IMR-90 (cell line): Measurements from ENCODE around the gene SEC16A. TPM values are rescaled to one million over a fixed set of nuclear protein-coding genes. Genes with fewer than 3 reads are reported as not detected.

Source experiments
- ATAC-seq: fragments of 200-7000 bp; cut with Tn5 transposase; 2 replicates; pipeline ENCODE4 v1.9.1; 2020; ENCODE audit warnings: low read depth, mild to moderate bottlenecking, moderate library complexity
- BruUV-seq: library from RNA; stranded (reverse); fragments of 400-500 nt; replicated peaks from 2 replicates; lab custom pipeline; 2021; lab: Mats Ljungman, UMichigan
- CTCF ChIA-PET: fragments of 300-600 bp; formaldehyde crosslinking; extraction: SDS; loops from one replicate; lab custom pipeline; 2021; ENCODE audit warnings: antibody characterized with exemption; lab: Yijun Ruan, JAX
- POLR2A ChIA-PET: fragments of 300-600 bp; sonication (Branson Sonifier 250); formaldehyde crosslinking; loops from one replicate; lab custom pipeline; 2022; ENCODE audit warnings: antibody characterized with exemption; ENCODE audit not compliant: unreplicated experiment; lab: Charles Lee
- DNase-seq: peaks from one replicate; pipeline ENCODE4 v3.0.0; 2013
- H2AFZ ChIP-seq: replicated peaks from 2 replicates; pipeline ENCODE3; 2013; ENCODE audit warnings: low read length, mild to moderate bottlenecking; ENCODE audit not compliant: poor library complexity
- H2AK5ac ChIP-seq: 2 replicates; pipeline ENCODE4 v1.6.1; 2013; ENCODE audit warnings: low read depth, low read length, inconsistent platforms
- H2AK9ac ChIP-seq: replicated peaks from 2 replicates; pipeline ENCODE3; 2013; ENCODE audit warnings: mild to moderate bottlenecking, low read depth, low read length, moderate library complexity; ENCODE audit not compliant: poor library complexity
- H2BK120ac ChIP-seq: 2 replicates; pipeline ENCODE4 v1.6.1; 2013; ENCODE audit warnings: low read depth, low read length, inconsistent platforms
- H2BK15ac ChIP-seq: 3 replicates; pipeline ENCODE4 v1.6.1; 2013; ENCODE audit warnings: low read depth, low read length, inconsistent platforms
- H2BK20ac ChIP-seq: 2 replicates; pipeline ENCODE4 v1.6.1; 2013; ENCODE audit warnings: low read depth, mild to moderate bottlenecking, inconsistent platforms, low read length, moderate library complexity
- H2BK5ac ChIP-seq: 2 replicates; pipeline ENCODE4 v1.6.1; 2013; ENCODE audit warnings: mild to moderate bottlenecking, low read depth, low read length, inconsistent platforms; ENCODE audit not compliant: poor library complexity, severe bottlenecking
- H3K14ac ChIP-seq: replicated peaks from 2 replicates; pipeline ENCODE4 v1.6.1; 2013; ENCODE audit warnings: low read depth, low read length, inconsistent platforms
- H3K18ac ChIP-seq: 2 replicates; pipeline ENCODE4 v1.6.1; 2013; ENCODE audit warnings: low read depth, low read length, control low read depth
- H3K23ac ChIP-seq: 2 replicates; pipeline ENCODE4 v1.6.1; 2013; ENCODE audit warnings: low read depth, low read length, inconsistent platforms
- H3K27ac ChIP-seq: 2 replicates; pipeline ENCODE4 v1.5.1; 2013; ENCODE audit warnings: mild to moderate bottlenecking, control low read depth, low read length; ENCODE audit not compliant: insufficient read depth
- H3K27me3 ChIP-seq: 2 replicates; pipeline ENCODE4 v1.6.1; 2013; ENCODE audit warnings: low read length; ENCODE audit not compliant: control insufficient read depth, insufficient read depth
- H3K36me3 ChIP-seq: 2 replicates; pipeline ENCODE4 v1.6.1; 2013; ENCODE audit warnings: low read length, mixed read lengths; ENCODE audit not compliant: control insufficient read depth, insufficient read depth
- H3K4ac ChIP-seq: 2 replicates; pipeline ENCODE4 v1.6.1; 2013; ENCODE audit warnings: low read depth, low read length, inconsistent platforms
- H3K4me1 ChIP-seq: 2 replicates; pipeline ENCODE4 v1.6.1; 2013; ENCODE audit warnings: low read length, mixed read lengths; ENCODE audit not compliant: control insufficient read depth, insufficient read depth
- H3K4me2 ChIP-seq: 2 replicates; pipeline ENCODE4 v1.6.1; 2013; ENCODE audit warnings: low read depth, mild to moderate bottlenecking, control low read depth, low read length, moderate library complexity
- H3K4me3 ChIP-seq: 2 replicates; pipeline ENCODE4 v1.5.1; 2013; ENCODE audit warnings: low read depth, mild to moderate bottlenecking, control low read depth, low read length, moderate library complexity; ENCODE audit not compliant: insufficient read depth
- H3K56ac ChIP-seq: 2 replicates; pipeline ENCODE4 v1.6.1; 2013; ENCODE audit warnings: low read length, inconsistent platforms; ENCODE audit not compliant: insufficient read depth; ENCODE audit errors: extremely low read depth
- H3K79me1 ChIP-seq, 2 experiments: 2 replicates each; pipeline ENCODE4 v1.6.1; 2013; ENCODE audit warnings: low read length in 2 of 2, inconsistent platforms in 1 of 2, low read depth in 1 of 2
- H3K9ac ChIP-seq: 2 replicates; pipeline ENCODE4 v1.6.1; 2013; ENCODE audit warnings: low read depth, low read length, control low read depth
- H3K9me1 ChIP-seq: 2 replicates; pipeline ENCODE4 v1.6.1; 2013; ENCODE audit warnings: low read length, inconsistent platforms; ENCODE audit not compliant: insufficient read depth
- H3K9me3 ChIP-seq: 2 replicates; pipeline ENCODE4 v1.6.1; 2013; ENCODE audit warnings: low read length; ENCODE audit not compliant: control insufficient read depth, insufficient read depth
- H4K20me1 ChIP-seq: 2 replicates; pipeline ENCODE4 v1.6.1; 2013; ENCODE audit warnings: low read length, inconsistent platforms; ENCODE audit not compliant: insufficient read depth
- H4K5ac ChIP-seq: 2 replicates; pipeline ENCODE4 v1.6.1; 2013; ENCODE audit warnings: mild to moderate bottlenecking, low read depth, low read length, control low read depth
- H4K8ac ChIP-seq, 2 experiments: 2 replicates each; pipeline ENCODE4 v1.6.1; 2013; ENCODE audit warnings: low read depth in 2 of 2, low read length in 2 of 2, control low read depth in 1 of 2, inconsistent platforms in 1 of 2
- H4K91ac ChIP-seq: 2 replicates; pipeline ENCODE4 v1.6.1; 2013; ENCODE audit warnings: low read depth, low read length, inconsistent platforms; ENCODE audit not compliant: insufficient read depth
- BHLHE40 ChIP-seq: fragments of 150-350 bp; IDR thresholded peaks from 2 replicates; pipeline ENCODE4 v1.6.1; 2016; ENCODE audit warnings: mild to moderate bottlenecking, low read depth, low read length
- CEBPB ChIP-seq: IDR thresholded peaks from 2 replicates; pipeline ENCODE4 v1.6.1; 2012; ENCODE audit warnings: low read depth, low read length, improper control_type of control experiment
- CTCF ChIP-seq: conservative IDR thresholded peaks from 2 replicates; pipeline ENCODE4 v1.5.1; 2012; ENCODE audit warnings: mild to moderate bottlenecking, low read depth, low read length, improper control_type of control experiment
- MAZ ChIP-seq: IDR thresholded peaks from 2 replicates; pipeline ENCODE4 v1.6.1; 2012; ENCODE audit warnings: low read depth, mild to moderate bottlenecking, low read length, improper control_type of control experiment, moderate library complexity, borderline replicate concordance
- MXI1 ChIP-seq: IDR thresholded peaks from 2 replicates; pipeline ENCODE4 v1.6.1; 2012; ENCODE audit warnings: low read depth, mild to moderate bottlenecking, low read length, moderate library complexity, borderline replicate concordance
- RAD21 ChIP-seq: IDR thresholded peaks from 2 replicates; pipeline ENCODE4 v1.6.1; 2012; ENCODE audit warnings: low read length, improper control_type of control experiment
- RFX5 ChIP-seq: IDR thresholded peaks from 2 replicates; pipeline ENCODE4 v1.8.0; 2012; ENCODE audit warnings: low read depth, mild to moderate bottlenecking, low read length, moderate library complexity
- SMC3 ChIP-seq: fragments of 150-350 bp; IDR thresholded peaks from 2 replicates; pipeline ENCODE4 v1.6.1; 2016; ENCODE audit warnings: low read depth, mild to moderate bottlenecking, antibody characterized with exemption, low read length, moderate library complexity
- USF2 ChIP-seq: fragments of 150-350 bp; IDR thresholded peaks from 2 replicates; pipeline ENCODE4 v1.6.1; 2017; ENCODE audit warnings: mild to moderate bottlenecking, antibody characterized with exemption, low read length, low read depth
- WGBS, 2 experiments: methylation state at CpG; one replicate each; pipeline versions ENCODE4 v1.1.5 to v1.1.7; 2013; ENCODE audit warnings: missing lambda C conversion rate in 2 of 2; ENCODE audit not compliant: insufficient read length in 1 of 2; ENCODE audit errors: extremely low coverage in 2 of 2; 5-methylcytosine and 5-hydroxymethylcytosine counted together
- dilution Hi-C: fragments of 300-500 bp; cut with HindIII; formaldehyde crosslinking; loops from one replicate; pipeline ENCODE4 v1.14.3; 2018; ENCODE audit warnings: low sequenced_read_pairs; ENCODE audit not compliant: unreplicated experiment
- in situ Hi-C: fragments of 300-500 bp; cut with MboI; formaldehyde crosslinking; loops from 3 replicates; pipeline ENCODE4 v1.14.3; 2019; ENCODE audit warnings: low sequenced_read_pairs, inconsistent platforms, mixed read lengths
- intact Hi-C: fragments of 100-400 bp; cut with micrococcal nuclease; formaldehyde crosslinking; loops from 2 replicates; pipeline ENCODE4 v1.10.0; 2022
- polyA plus RNA-seq, 3 experiments: library from polyadenylated mRNA; depleted of rRNA; stranded (reverse); fragments of >200 nt; gene quantifications; 2 replicates each; pipeline ENCODE4 v1.2.3, GENCODE V29; 2012; ENCODE audit warnings: low replicate concordance in 1 of 3
- total RNA-seq: library from RNA; depleted of rRNA; stranded (reverse); fragments of >200 nt; gene quantifications from 2 replicates; pipeline ENCODE4 v1.2.3, GENCODE V29; 2012

The SEC16A gene
- total and polyA plus RNA-seq, 2 of the 4 experiments (the other 2 are of a cell fraction): 12.2 to 48.1 TPM

GRCh38 chr9:136502940-136503550 is 20.2 kb upstream of the SEC16A start (continued):
- TF ChIP-seq MXI1: no peak
- TF ChIP-seq BHLHE40: no peak
- no peak for TF ChIP-seq SMC3
- TF ChIP-seq RFX5: no peak
- no peak for TF ChIP-seq RAD21

GRCh38 chr9:136502196-136502595 is 19.4 kb upstream of the SEC16A start:
- ChIA-PET CTCF (no interaction called here), POLR2A (no interaction called here)
- Histone ChIP-seq H3K36me3 (peaks cover 79% of the 10 kb centered on the region), H2BK120ac (no peak overlapping the region), H3K4ac (no peak overlapping the region), H2AFZ (no peak overlapping the region), H3K79me1 (no peaks in the 10 kb centered on the region), H3K56ac (no peak overlapping the region), H3K27me3 (no peaks in the 10 kb centered on the region), H2BK5ac (no peak overlapping the region), H3K18ac (no peak overlapping the region), H3K4me1 (no peaks in the 10 kb centered on the region), H2AK9ac (no peak overlapping the region), H3K4me3 (no peak overlapping the region), H4K8ac (no peak overlapping the region), H4K20me1 (no peaks in the 10 kb centered on the region), H4K91ac (no peak overlapping the region), H4K5ac (no peak overlapping the region), H2BK20ac (no peak overlapping the region), H3K9me1 (no peaks in the 10 kb centered on the region), H3K4me2 (no peak overlapping the region), H3K14ac (no peak overlapping the region), H2BK15ac (no peak overlapping the region), H3K23ac (no peak overlapping the region), H2AK5ac (no peak overlapping the region), H3K9ac (no peak overlapping the region), H3K27ac (no peak overlapping the region), H3K9me3 (no peaks in the 10 kb centered on the region)
- BruUV-seq: no TSS peak
- WGBS, 2 experiments: 95% methylated on average over 28 of the region's 38 CpGs; no CpG with 5 or more reads in 1 of the 2 experiments
- no peak for DNase-seq
- no peak for ATAC-seq
- TF ChIP-seq MAZ (no peak), RFX5 (no peak), CTCF (no peak), CEBPB (no peak), USF2 (no peak), RAD21 (no peak), SMC3 (no peak)
- intact Hi-C loops (no loop called here), dilution Hi-C loops (no loop called here), in situ Hi-C loops (no loop called here)
